IPS-18c (cell line): ENCODE data around the gene OTOF.

Source experiments
- H3K4me3 ChIP-seq: 2 replicates; pipeline ENCODE4 v1.7.0; 2013; ENCODE audit warnings: low read depth, mild to moderate bottlenecking, low read length, moderate library complexity; ENCODE audit not compliant: insufficient read depth
- H3K9me3 ChIP-seq: one replicate; pipeline ENCODE4 v1.6.1; 2013; ENCODE audit warnings: mild to moderate bottlenecking, low read length, moderate library complexity; ENCODE audit not compliant: control insufficient read depth, insufficient read depth

OTOF gene

DNA sequence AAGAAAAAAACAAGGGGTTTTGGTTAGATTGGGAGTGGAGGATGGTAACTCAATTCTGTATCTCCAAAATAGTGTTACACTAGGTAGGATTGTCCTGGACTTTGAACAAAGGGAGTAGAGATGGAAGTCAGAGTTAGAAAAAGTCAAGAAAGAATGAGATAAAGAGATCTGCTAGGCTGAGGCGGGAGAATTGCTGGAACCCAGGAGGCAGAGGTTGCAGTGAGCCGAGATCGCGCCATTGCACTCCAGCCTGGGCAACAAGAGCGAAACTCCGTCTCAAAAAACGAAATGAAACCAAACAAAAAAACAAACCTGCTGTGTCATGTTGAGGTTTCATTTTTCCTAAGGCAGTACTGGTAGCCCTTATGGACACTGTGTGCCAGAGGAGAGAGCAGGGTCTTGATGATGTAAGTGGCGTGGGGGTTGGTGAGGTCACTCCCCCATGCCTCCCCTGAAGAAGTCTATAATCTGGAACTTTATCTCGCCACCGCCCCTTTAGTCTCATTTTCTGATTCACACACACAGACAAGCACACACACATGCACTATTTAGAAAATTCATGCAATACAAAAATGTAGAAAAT lies 65.7 kb downstream of the OTOF start:
- H3K4me3 ChIP-seq = no peak overlapping the region

DNA sequence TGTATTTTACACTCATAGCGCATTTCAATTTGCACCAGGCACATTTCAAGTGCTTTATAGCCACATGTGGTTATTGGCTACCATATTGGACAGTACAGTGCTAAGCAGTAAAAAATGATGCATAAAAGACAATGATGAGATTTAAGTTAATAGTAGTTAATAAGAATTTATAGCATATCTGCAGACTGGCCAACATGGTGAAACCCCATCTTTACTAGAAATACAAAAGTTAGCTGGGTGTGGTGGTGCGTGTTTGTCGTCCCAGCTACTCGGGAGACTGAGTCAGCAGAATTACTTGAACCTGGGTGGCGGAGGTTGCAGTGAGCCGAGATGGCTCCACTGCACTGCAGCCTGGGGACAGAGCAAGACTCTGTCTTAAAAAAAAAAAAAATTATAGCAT lies 66.5 kb downstream of the OTOF start:
- Histone ChIP-seq H3K4me3 (no peak overlapping the region), H3K9me3 (no peaks in the 10 kb centered on the region)

More for the DNA sequence above, 65.7 kb downstream of the OTOF start:
- H3K9me3 ChIP-seq = no peaks in the 10 kb centered on the region

DNA sequence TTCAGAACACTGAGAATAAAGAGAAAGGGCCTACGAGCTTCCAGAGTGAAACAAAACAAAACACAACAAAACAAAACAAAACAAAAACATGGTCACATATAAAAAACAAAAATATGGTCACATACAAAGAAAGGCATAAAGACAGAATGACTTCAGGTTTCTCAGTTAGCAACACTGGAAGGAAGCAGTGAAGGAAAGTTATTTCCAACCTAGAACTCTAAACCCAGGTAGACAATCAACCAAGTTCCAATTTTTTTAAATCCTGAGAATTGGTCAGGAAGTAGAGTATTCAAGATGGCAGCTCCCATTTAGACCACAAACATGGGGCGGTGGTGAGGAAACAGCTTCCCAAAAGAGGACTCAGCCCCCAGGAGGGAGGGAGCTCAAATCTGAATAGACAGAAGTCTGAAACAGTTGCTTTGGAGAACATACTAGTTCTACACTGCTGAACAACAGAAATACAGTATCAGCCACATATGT lies 67.1 kb downstream of the OTOF start:
- Histone ChIP-seq H3K9me3 (no peaks in the 10 kb centered on the region), H3K4me3 (no peak overlapping the region)

DNA sequence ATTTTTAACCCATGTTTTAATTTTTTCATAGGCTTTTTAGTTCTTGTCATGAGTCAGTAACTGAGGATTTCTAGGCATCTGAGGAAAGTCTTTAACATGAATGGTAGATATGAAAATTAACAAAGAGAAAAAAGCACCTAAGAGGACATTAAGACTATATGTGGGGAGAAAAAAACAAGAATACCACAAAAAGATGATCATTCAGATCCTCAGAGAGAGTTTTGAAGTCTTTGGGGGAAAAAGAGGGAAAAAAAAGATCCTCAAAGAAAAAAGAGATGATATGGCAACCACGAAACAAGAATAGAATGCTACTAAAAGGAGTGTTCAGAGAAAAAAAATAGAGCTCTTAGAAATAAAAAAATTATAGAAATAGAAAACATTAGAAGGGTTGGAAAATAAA lies 68.1 kb downstream of the OTOF start:
- Histone ChIP-seq H3K9me3 (no peaks in the 10 kb centered on the region), H3K4me3 (no peak overlapping the region)

DNA sequence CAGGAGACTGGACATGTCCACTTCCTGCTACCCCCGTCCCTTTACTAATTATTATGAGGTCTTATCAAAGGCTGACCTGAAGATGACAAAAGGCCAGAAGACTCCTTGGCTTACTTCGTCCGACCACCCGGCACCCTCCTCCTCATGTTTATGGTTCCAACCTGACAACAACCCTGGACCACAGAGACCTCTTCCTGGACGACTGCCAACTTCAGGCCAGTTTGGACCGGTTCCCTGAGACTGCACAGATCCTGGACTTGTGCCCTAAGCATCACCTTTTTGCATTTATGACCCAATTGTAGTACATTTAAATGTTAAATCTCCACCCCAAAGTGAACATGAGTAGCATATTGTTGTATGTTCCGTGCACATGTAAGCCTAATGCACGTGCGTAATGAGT lies 70.4 kb downstream of the OTOF start:
- Histone ChIP-seq H3K4me3 (no peak overlapping the region), H3K9me3 (no peaks in the 10 kb centered on the region)
